T-cell (primary cell): ENCODE results near the gene OSBPL5. TPM values are rescaled to one million over a fixed set of nuclear protein-coding genes. Genes with fewer than 3 reads are reported as not detected.

Experiments
- ATAC-seq, 4 experiments: fragments of 200-7000 bp in 3 of 4; fragments of 150-1000 bp in 1 of 4; cut with Tn5 transposase; replicated peaks in 1 of 4; 1 replicate in 3 of 4; 2 replicates in 1 of 4; pipeline ENCODE4 v1.10.0; 2021; ENCODE audit warnings: moderate library complexity in 3 of 4, mild to moderate bottlenecking in 2 of 4, moderate number of reproducible peaks in 1 of 4
- CTCF ChIA-PET, 2 donors: fragments of 300-600 bp; sonication (Branson Sonifier 250); formaldehyde crosslinking; loops; one replicate each; lab custom pipeline; 2022; ENCODE audit warnings: antibody characterized with exemption in 2 of 2; lab: Charles Lee
- POLR2A ChIA-PET, 2 donors: fragments of 300-600 bp; sonication (Branson Sonifier 250); formaldehyde crosslinking; loops; one replicate each; lab custom pipeline; 2022; ENCODE audit warnings: antibody characterized with exemption in 2 of 2; lab: Charles Lee
- DNase-seq, 35 experiments: peaks; one replicate each; pipeline versions ENCODE4 v3.0.0 to v3.0.0-alpha.2; 2013 to 2023
- H3K27ac ChIP-seq: one replicate; pipeline ENCODE4 v1.5.1; 2013; ENCODE audit warnings: low read length
- H3K27me3 ChIP-seq, 2 experiments: replicated peaks in 1 of 2; 1 replicate in 1 of 2; 2 replicates in 1 of 2; pipeline versions ENCODE4 v1.6.1 to v1.7.0; 2013; ENCODE audit warnings: low read length in 1 of 2, mixed read lengths in 1 of 2; ENCODE audit not compliant: control insufficient read depth in 2 of 2, insufficient read depth in 2 of 2; ENCODE audit errors: extremely low read depth in 1 of 2
- H3K36me3 ChIP-seq, 2 donors: 1 replicate in 1 of 2; 2 replicates in 1 of 2; pipeline versions ENCODE4 v1.6.1 to v1.7.0; 2013; ENCODE audit warnings: low read length in 1 of 2; ENCODE audit not compliant: control insufficient read depth in 2 of 2, insufficient read depth in 1 of 2; ENCODE audit errors: extremely low read depth in 1 of 2
- H3K4me1 ChIP-seq, 2 experiments: 1 replicate in 1 of 2; 2 replicates in 1 of 2; pipeline versions ENCODE4 v1.6.1 to v1.7.0; 2013; ENCODE audit warnings: low read length in 2 of 2, mixed read lengths in 1 of 2; ENCODE audit not compliant: insufficient read depth in 2 of 2, control insufficient read depth in 1 of 2; ENCODE audit errors: extremely low read depth in 1 of 2
- H3K4me3 ChIP-seq, 2 donors: 1 replicate in 1 of 2; 2 replicates in 1 of 2; pipeline versions ENCODE4 v1.5.1 to v1.7.0; 2013; ENCODE audit warnings: mild to moderate bottlenecking in 2 of 2, low read length in 1 of 2, moderate library complexity in 1 of 2; ENCODE audit not compliant: control insufficient read depth in 1 of 2; ENCODE audit errors: extremely low read depth in 1 of 2
- H3K9me3 ChIP-seq: 2 replicates; pipeline ENCODE4 v1.7.0; 2013
- H3K27ac Mint-ChIP-seq, 2 donors: one replicate each; pipeline ENCODE4 v1.8.0; 2020 to 2021; ENCODE audit warnings: mild to moderate bottlenecking in 2 of 2, mixed read lengths in 2 of 2
- H3K27me3 Mint-ChIP-seq, 2 donors: one replicate each; pipeline ENCODE4 v1.8.0; 2021 to 2022; ENCODE audit warnings: mixed read lengths in 2 of 2
- H3K36me3 Mint-ChIP-seq: one replicate; pipeline ENCODE4 v1.8.0; 2021; ENCODE audit warnings: mixed read lengths
- H3K4me1 Mint-ChIP-seq, 3 donors: one replicate each; pipeline ENCODE4 v1.8.0; 2020 to 2022; ENCODE audit warnings: mixed read lengths in 3 of 3, mild to moderate bottlenecking in 1 of 3
- H3K4me3 Mint-ChIP-seq, 3 donors: one replicate each; pipeline ENCODE4 v1.8.0; 2020 to 2022; ENCODE audit warnings: mild to moderate bottlenecking in 3 of 3, mixed read lengths in 3 of 3, moderate library complexity in 3 of 3
- H3K9me3 Mint-ChIP-seq, 3 donors: one replicate each; pipeline ENCODE4 v1.8.0; 2020 to 2022; ENCODE audit warnings: mixed read lengths in 3 of 3
- WGBS: methylation state at CpG from one replicate; pipeline ENCODE4 v1.1.5; 2013; ENCODE audit warnings: missing lambda C conversion rate; ENCODE audit not compliant: insufficient coverage; 5-methylcytosine and 5-hydroxymethylcytosine counted together
- total RNA-seq, 35 experiments: library from RNA in 6 of 35; stranded (reverse) in 6 of 35; fragments of 120-200 nt in 1 of 35; gene quantifications; one replicate each; pipeline versions ENCODE4 v1.2.1 to v1.2.4 and lab custom pipeline; 2013 to 2026

OSBPL5 gene
- total RNA-seq, 5 donors from 2014 or later (not counting 1 experiment from before 2014, with no cell fraction given): 11.2 to 41.5 (median 20.9) TPM

GRCh38 chr11:3165916-3166267 is 782 bp upstream of the OSBPL5 start:
- no peaks in the 10 kb centered on the region for H3K9me3 ChIP-seq
- Mint-ChIP-seq H3K9me3 (no peaks in the 10 kb centered on the region), H3K4me3 (peak overlapping the region; percentile 70 to 87 (median 78)), H3K27me3 (peaks cover 12 to 57% of the 10 kb centered on the region in 2 donors), H3K36me3 (no peaks in the 10 kb centered on the region), H3K27ac (peak overlapping the region; percentile 57 to 77), H3K4me1 (peaks cover 37 to 42% (median 39%) of the 10 kb centered on the region in 3 donors)
- no peak overlapping the region for H3K27ac ChIP-seq
- H3K36me3 ChIP-seq: no peaks in the 10 kb centered on the region
- CTCF ChIA-PET: no interaction called here
- H3K4me3 ChIP-seq: no peak overlapping the region
- 71% methylated on average over 4 of the region's 5 CpGs for WGBS
- peaks cover 14 to 70% of the 10 kb centered on the region in 2 experiments for H3K4me1 ChIP-seq
- no peak for ATAC-seq
- POLR2A ChIA-PET: no interaction called here
- DNase-seq: no peak
- peaks cover 0 to 80% of the 10 kb centered on the region in 2 experiments for H3K27me3 ChIP-seq

GRCh38 chr11:3164552-3165151 is 458 bp downstream of the OSBPL5 start:
- H3K4me1 ChIP-seq: peaks cover 13 to 70% of the 10 kb centered on the region in 2 experiments

GRCh38 chr11:3164138-3164551 is 965 bp downstream of the OSBPL5 start:
- ChIA-PET POLR2A (no interaction called here), CTCF (no interaction called here)
- no peaks in the 10 kb centered on the region for H3K36me3 ChIP-seq
- H3K4me1 ChIP-seq: peaks cover 10 to 68% of the 10 kb centered on the region in 2 experiments
- Mint-ChIP-seq H3K36me3 (no peaks in the 10 kb centered on the region), H3K4me3 (peak overlapping the region; percentile 70 to 87 (median 76)), H3K27me3 (peaks cover 8 to 48% of the 10 kb centered on the region in 2 donors), H3K4me1 (peaks cover 34 to 40% (median 36%) of the 10 kb centered on the region in 3 donors), H3K9me3 (no peaks in the 10 kb centered on the region), H3K27ac (peak overlapping the region in 1 of 2 donors; percentile 52)
- H3K9me3 ChIP-seq: no peaks in the 10 kb centered on the region
- DNase-seq (no peak), ATAC-seq (no peak)
- peak overlapping the region; percentile 60 to 68 for H3K4me3 ChIP-seq
- H3K27me3 ChIP-seq: peaks cover 0 to 66% of the 10 kb centered on the region in 2 experiments
- WGBS: 11% methylated on average over 8 of the region's 13 CpGs
- H3K27ac ChIP-seq: no peak overlapping the region

More at GRCh38 chr11:3164552-3165151, 458 bp downstream of the OSBPL5 start:
- H3K36me3 Mint-ChIP-seq: no peaks in the 10 kb centered on the region
- 3% methylated on average over 30 of the region's 46 CpGs for WGBS
- H3K9me3 Mint-ChIP-seq: no peaks in the 10 kb centered on the region
- H3K4me1 Mint-ChIP-seq: peaks cover 38 to 42% (median 39%) of the 10 kb centered on the region in 3 donors
- peak overlapping the region; percentile 55 to 87 (median 70) for H3K4me3 Mint-ChIP-seq
- ATAC-seq: peak; percentile 42 to 56 (median 46)
- H3K27ac Mint-ChIP-seq: no peak overlapping the region
- H3K4me3 ChIP-seq: peak overlapping the region; percentile 60 to 68
- H3K27ac ChIP-seq: no peak overlapping the region
- ChIA-PET CTCF (no interaction called here), POLR2A (no interaction called here)
- no peak for DNase-seq
- no peaks in the 10 kb centered on the region for H3K9me3 ChIP-seq
- peaks cover 0 to 71% of the 10 kb centered on the region in 2 experiments for H3K27me3 ChIP-seq
- H3K36me3 ChIP-seq: no peaks in the 10 kb centered on the region
- H3K27me3 Mint-ChIP-seq: peaks cover 8 to 51% of the 10 kb centered on the region in 2 donors

- Histone ChIP-seq H3K36me3 (no peaks in the 10 kb centered on the region), H3K27ac (no peak overlapping the region), H3K9me3 (no peaks in the 10 kb centered on the region), H3K4me3 (peak overlapping the region; percentile 60 to 68), H3K4me1 (peaks cover 9 to 72% of the 10 kb centered on the region in 2 experiments), H3K27me3 (peaks cover 0 to 64% of the 10 kb centered on the region in 2 experiments)
- peak overlapping the region; percentile 70 to 87 (median 76) for H3K4me3 Mint-ChIP-seq
- peak in 1 of 4 experiments; percentile 24 for ATAC-seq
- WGBS: 72% methylated on average over 5 of the region's 15 CpGs
- ChIA-PET POLR2A (no interaction called here), CTCF (interaction anchor here in 1 of 2 donors (0.6 kb wide), 1 partner anchor 1702 kb away, joined by 7 read pairs; no protein-coding TSS in a partner anchor)
- H3K36me3 Mint-ChIP-seq: no peaks in the 10 kb centered on the region
- no peak for DNase-seq
- peak overlapping the region; percentile 19 to 52 for H3K27ac Mint-ChIP-seq
- peaks cover 8 to 45% of the 10 kb centered on the region in 2 donors for H3K27me3 Mint-ChIP-seq
- peaks cover 33 to 38% (median 35%) of the 10 kb centered on the region in 3 donors for H3K4me1 Mint-ChIP-seq
- no peaks in the 10 kb centered on the region for H3K9me3 Mint-ChIP-seq
These were observed 1.7 kb downstream of the OSBPL5 start for GRCh38 chr11:3163241-3163981.

- ChIA-PET POLR2A (no interaction called here), CTCF (interaction anchor here in 1 of 2 donors (0.6 kb wide), 1 partner anchor 1701 kb away, joined by 7 read pairs; no protein-coding TSS in a partner anchor)
- Mint-ChIP-seq H3K27ac (no peak overlapping the region), H3K36me3 (no peaks in the 10 kb centered on the region), H3K27me3 (peaks cover 8 to 40% of the 10 kb centered on the region in 2 donors), H3K9me3 (no peaks in the 10 kb centered on the region), H3K4me1 (peaks cover 33 to 41% (median 39%) of the 10 kb centered on the region in 3 donors), H3K4me3 (peak overlapping the region; percentile 43 to 87 (median 54))
- ATAC-seq: no peak
- 87% methylated on average over 19 of the region's 21 CpGs for WGBS
- DNase-seq: no peak
- peaks cover 0 to 2% of the 10 kb centered on the region in 2 donors for H3K36me3 ChIP-seq
- H3K27ac ChIP-seq: no peak overlapping the region
- peaks cover 9 to 80% of the 10 kb centered on the region in 2 experiments for H3K4me1 ChIP-seq
- H3K9me3 ChIP-seq: no peaks in the 10 kb centered on the region
- H3K27me3 ChIP-seq: peaks cover 0 to 63% of the 10 kb centered on the region in 2 experiments
- H3K4me3 ChIP-seq: no peak overlapping the region
These were observed 2.5 kb downstream of the OSBPL5 start for GRCh38 chr11:3162410-3163240.
